HG02610 (cell line): Measurements from ENCODE around the gene ATP1A1.

Experiments used
- ATAC-seq: cut with Tn5 transposase; IDR thresholded peaks from one replicate; pipeline ENCODE4 v1.9.1; 2021; ENCODE audit warnings: mild to moderate bottlenecking, moderate library complexity; ENCODE audit not compliant: unreplicated experiment

The ATP1A1 gene

GRCh38 chr1:116412480-116412798, 39.4 kb downstream of the ATP1A1 start:
- no peak for ATAC-seq

- no peak for ATAC-seq
These were observed 39.9 kb downstream of the ATP1A1 start for GRCh38 chr1:116412898-116413297.

GRCh38 chr1:116413414-116413813, 40.4 kb downstream of the ATP1A1 start:
- ATAC-seq = no peak

DNA sequence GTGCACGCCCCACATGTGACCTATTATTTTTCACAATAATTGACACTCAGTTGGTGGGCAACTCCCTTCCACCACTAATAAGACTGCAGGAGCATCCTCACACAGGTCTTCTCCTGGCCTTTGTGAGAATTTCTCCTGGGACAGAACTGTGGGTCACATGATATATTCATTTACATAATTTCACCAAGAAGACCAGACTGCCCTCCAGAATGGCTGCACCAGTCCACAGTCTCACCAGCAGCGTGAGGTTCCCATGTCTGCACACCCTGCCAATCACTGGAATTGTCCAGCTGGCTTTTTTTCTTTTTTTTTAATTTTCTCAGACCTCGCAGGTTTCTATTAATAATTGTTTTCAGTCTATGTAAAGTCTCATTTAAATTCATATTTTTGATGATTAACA, 41.3 kb downstream of the ATP1A1 start:
- ATAC-seq = no peak

GRCh38 chr1:116415200-116415698, 42.2 kb downstream of the ATP1A1 start:
- no peak for ATAC-seq

GRCh38 chr1:116415699-116416533, 42.9 kb downstream of the ATP1A1 start:
- no peak for ATAC-seq

GRCh38 chr1:116416854-116417513, 43.9 kb downstream of the ATP1A1 start:
- no peak for ATAC-seq

- no peak for ATAC-seq
These were observed 44.6 kb downstream of the ATP1A1 start for GRCh38 chr1:116417678-116418077.

GRCh38 chr1:116418091-116418830, 45.2 kb downstream of the ATP1A1 start:
- peak; percentile 82 for ATAC-seq

- ATAC-seq = no peak
These were observed 47.6 kb downstream of the ATP1A1 start for GRCh38 chr1:116420417-116421200.

DNA sequence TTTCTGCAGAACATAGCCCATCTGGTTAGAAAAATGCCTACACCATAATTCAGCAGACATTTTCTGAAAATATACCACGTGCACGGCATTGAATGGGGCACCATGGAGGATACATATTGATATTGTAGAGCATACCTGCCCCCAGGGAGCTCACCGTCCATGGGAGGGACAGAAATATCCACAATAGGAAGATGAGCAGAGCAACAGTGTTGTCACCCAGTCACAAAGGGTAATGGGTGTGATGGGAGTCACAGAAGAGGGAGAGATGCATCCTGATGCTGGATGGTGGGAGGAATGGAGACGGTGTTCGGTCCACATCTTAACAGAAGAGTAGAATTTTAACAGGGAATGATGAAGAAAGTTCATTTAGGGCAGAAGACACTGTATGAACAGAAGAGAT, 51.4 kb downstream of the ATP1A1 start:
- ATAC-seq = no peak

DNA sequence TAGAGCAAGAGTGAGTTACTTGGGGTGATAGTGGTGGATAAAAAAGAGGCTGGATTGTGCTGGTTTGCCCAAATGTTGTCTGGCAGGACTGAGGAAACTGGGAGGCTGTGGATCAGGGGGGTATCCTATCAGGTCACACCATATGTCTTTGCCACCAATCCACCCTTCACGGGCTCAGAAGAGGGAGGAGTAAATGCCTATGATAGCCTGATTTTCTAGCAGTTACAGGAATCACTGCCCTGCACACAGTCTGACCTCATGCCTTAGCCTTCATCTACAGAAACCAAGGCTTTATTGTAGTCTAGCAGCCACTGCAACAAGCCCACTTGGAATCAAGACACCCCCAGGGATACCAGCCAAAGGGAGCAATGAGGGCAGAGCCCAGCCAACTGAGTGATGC, 51.8 kb downstream of the ATP1A1 start:
- no peak for ATAC-seq

- ATAC-seq = no peak
These were observed 52.9 kb downstream of the ATP1A1 start for GRCh38 chr1:116425987-116426386.

- ATAC-seq = no peak
These were observed 53.4 kb downstream of the ATP1A1 start for GRCh38 chr1:116426401-116426800.

DNA sequence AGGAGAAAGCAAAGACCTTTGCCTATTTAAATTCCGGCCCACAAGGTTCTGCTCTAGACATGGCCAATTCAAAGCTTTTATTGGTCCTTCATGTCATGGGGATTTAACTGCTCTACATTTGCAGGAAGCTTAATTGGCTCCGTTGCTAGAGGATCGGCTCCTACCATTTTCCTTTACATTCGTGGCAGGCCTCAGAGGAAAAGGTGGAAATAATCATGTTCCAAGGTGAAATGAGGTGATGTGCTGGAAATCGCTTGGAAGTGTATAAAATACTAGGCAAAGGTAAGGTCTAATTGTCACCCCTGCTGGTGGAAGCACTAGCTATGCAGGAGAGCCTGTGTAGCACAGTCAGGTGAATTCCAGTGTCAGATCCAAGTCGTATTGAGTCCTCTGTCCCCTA, 55.5 kb downstream of the ATP1A1 start:
- no peak for ATAC-seq

GRCh38 chr1:116429821-116430374, 56.9 kb downstream of the ATP1A1 start:
- no peak for ATAC-seq

DNA sequence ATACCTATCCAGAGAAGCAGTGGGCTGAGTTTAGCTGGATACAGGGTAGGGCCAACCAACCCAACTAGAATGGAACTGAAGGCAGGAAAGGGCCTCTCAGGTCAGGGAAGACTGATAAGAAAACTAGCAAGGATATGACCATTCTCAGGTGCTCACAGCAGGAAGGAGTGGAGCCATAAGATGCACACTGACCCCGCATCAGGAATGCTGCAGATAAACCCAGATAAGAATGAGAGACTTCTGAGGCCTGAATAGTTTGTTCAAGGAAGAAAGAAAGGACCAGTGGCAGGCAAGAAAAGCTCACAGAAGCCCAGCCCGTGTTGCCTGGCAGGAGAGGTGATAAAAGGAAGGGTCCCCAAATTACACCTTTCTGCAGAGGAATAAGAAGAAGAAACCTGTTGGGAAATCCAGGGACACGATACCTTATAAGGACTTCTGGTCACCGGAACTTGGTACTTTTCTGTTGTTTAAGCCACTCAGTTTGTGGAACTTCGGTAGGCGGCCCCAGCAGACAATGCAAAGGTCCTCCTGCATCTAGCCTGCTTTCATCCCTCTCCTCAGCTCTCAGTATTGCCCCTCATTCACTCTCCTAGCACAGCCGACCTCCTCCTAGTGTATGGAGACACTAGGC, 58.9 kb downstream of the ATP1A1 start:
- ATAC-seq = no peak

DNA sequence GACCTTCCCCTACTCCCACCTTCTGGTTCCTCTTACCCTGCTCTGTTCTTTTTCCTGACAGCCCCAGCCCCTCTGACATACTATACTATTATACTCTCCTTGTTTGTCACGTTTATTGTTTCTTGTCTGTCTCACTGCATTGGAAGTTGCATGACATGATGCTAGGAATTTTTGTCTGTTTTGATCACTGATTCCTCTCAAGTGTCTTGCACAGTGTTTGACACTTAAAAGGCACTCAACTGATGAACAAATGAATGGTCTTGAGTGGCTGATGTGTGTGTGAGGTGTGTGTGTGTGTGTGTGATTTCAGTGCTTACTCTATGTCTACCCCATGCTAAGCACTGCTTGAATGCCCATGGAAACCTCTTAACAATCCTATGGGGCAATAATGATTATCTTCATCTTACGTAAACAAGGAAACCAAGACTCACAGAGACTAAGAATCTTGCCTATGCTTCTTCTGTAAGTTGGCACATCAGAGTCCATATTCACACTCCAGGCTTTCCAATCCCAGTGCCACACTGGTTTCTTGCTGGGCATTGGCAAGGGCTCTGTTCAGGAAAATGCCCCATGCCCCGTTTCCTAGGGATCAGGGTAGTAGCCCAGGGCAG, 59.7 kb downstream of the ATP1A1 start:
- ATAC-seq = no peak
